GM19328 (cell line): Measurements from ENCODE around the gene AXIN1.
"Not testable (repeated sequence)": the region's sequence is repeated elsewhere in the genome, so short reads cannot be mapped to it uniquely, and the experiment has no call there.

Source experiments
- ATAC-seq: cut with Tn5 transposase; IDR thresholded peaks from one replicate; pipeline ENCODE4 v1.9.1; 2021; ENCODE audit warnings: mild to moderate bottlenecking, moderate library complexity; ENCODE audit not compliant: unreplicated experiment

The AXIN1 gene

DNA sequence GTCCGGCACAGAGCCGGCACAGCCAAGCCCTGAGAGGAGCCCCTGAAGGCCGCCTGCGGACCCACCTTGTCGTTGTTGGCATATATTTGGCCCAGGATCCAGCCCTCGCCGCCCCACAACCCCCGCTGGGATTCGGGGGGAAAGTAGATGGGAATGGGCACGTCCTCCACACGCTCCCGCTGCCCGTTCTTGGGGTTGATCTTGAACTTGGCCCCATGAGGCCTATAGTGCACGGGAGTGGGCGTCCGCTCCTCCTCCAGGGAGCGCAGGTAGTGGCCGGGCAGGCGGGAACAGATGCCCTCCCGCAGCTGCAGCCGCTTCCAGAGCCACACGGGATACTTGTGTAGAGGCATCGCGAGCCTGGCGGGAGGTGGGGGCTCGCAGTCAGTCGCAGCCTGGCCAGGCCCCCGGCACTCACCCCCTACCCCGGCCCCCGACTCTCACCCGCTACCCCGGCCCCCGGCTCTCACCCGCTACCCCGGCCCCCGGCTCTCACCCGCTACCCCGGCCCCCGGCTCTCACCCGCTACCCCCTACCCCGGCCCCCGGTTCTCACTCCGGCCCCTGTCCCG lies 17.4 kb upstream of the AXIN1 start:
- ATAC-seq: no peak

- no peak for ATAC-seq
These were observed 16.8 kb upstream of the AXIN1 start for GRCh38 chr16:369275-369865.

DNA sequence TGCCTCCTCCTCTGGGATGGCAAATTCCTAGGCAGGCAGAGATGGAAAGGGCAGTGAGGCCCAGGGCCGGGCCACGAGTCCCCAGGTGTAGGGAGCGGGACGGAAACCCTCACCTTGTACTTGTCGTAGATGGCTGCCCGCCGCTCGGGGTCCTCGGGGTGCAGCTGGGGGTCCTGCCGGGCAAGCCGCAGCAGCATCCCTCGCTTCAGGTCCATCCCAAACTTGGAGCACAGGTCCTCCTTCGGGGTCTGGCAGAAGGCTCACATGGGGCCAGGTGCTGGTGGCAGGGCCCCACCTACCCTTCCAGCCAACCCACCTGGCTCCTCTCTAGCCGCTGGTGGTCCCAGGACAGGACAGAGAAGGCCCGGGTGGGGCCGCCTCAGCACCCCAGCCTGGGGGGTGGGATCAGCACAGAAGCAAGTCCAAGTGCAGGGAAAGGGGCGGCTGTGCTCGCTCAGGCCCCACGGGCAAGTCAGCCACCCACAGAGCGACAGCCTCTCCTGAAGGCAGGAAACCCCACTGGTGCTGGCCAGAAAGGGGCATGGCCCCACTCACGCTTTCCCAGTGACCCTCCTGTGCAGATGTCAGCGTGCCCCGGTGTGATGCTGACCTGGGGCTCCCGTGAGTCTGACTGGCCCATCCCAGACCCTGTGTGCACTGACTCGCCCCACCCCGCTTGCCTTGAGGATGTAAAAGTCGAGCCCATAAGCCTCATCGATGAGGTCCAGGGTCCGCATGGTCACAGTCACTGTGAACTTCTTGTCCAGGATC lies 16.1 kb upstream of the AXIN1 start:
- ATAC-seq: no peak

DNA sequence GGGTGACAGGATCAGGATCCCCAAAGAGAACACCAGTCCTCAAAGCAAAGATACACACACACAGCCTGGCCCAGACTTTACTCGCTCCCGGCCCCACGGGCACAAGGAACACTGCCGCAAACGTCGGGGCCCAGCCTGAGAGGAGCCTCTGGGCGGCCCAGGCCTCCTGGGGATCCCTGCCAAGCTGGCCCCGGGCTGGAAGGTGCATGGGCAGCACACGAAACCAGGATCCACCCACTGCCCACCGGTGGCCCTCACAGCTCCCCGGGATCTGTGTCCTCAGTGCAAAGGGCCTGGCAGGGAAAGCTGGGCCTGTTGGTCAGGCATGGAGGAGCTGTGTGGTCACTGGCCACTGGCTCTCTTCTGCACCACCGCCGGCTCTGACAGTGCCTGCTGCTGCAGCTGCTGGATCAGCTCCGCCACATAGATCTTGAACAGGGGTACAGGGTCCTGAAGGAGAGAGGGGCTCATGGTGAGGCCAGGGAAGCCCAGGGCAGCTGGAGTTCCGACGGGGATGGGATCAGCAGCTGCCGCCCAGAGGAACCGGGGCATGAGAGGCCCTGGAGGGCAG lies 14.9 kb upstream of the AXIN1 start:
- ATAC-seq: no peak

- ATAC-seq: no peak
These were observed 14.0 kb upstream of the AXIN1 start for GRCh38 chr16:366476-366875.

DNA sequence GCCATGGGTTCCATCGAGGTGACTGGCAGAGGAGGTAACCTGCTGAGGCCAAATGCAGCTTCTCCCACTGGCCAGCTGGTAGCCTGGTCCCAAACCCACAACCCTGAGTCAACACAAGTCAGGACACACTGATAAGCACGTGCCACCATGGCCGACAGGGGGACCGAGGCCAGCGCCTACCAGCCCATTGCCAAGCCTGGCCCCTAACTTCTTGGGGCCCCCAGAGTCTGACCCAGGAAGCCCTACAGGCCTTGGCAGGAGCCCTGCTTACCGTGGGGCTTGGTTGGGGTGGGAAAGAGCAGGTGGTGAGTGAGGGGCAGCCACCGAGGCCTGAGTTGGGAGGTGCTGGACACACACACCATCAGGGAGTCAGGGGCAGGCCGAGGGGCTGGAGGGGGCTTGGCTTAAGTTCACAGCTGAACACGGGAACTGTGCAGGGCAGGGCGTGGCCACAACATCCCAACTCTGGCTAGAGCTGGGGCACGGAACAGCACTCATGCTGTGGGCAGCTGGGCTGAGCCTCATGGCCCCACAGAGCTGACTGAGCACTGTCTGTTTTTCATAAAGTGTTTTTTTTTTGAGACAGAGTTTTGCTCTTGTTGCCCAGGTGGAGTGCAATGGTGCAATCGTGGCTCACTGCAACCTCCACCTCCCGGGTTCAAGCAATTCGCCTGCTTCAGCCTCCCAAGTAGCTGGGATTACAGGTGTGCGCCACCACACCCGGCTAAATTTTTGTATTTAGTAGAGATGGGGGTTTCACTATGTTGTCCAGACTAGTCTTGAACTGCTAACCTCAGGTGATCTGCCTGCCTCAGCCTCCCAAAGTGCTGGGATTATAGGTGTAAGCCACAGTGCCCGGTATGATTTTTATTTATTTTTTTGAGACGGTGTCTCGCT lies 12.3 kb upstream of the AXIN1 start:
- no peak for ATAC-seq

GRCh38 chr16:363766-364490 lies 11.4 kb upstream of the AXIN1 start:
- no peak for ATAC-seq

- ATAC-seq: no peak
These were observed 10.7 kb upstream of the AXIN1 start for GRCh38 chr16:363110-363765.

- not testable (repeated sequence) for ATAC-seq
These were observed 10.1 kb upstream of the AXIN1 start for GRCh38 chr16:362702-362999.

DNA sequence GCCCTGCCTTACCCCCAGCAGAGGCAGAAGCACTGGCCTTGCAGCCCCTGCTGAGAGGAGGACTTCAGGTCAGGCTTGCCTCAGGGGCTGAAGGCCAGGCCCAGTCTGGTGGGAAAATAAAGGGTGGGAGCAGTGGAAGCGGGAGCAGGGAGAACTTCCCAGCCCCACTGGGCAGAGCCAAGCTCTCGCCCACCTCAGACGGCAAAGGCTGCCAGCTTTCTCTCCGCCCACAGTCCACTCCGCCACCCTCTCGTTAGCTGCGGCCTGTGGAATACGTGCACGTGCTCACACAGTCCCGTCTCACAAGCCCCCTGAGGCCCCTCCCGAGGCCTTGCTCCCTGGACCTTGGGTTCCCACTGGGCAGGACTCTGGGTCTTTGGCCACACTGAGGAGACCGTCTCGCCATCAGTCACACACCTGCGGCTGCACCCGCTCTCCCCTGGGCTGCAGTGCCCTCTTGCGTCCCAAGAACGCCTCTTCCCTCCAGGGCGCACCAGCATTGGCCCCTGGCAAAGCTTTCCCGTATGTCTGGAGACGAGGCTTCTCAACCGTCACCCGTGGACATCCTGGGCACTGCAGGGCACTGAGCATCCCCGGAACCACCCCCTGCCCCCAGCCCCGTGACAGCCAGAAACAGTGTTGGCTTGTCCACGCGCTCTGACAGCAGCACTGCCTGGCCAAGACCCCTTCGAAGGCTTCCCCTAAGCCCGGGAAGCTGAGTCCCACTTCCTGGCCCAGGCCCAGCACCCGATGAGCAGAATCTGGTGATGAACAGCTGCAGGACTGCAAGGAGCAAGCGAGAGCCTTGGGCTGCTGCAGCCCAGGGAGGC lies 9.6 kb upstream of the AXIN1 start:
- no peak for ATAC-seq

GRCh38 chr16:361341-361871 lies 8.9 kb upstream of the AXIN1 start:
- no peak for ATAC-seq

- ATAC-seq: no peak
These were observed 8.3 kb upstream of the AXIN1 start for GRCh38 chr16:360698-361336.

DNA sequence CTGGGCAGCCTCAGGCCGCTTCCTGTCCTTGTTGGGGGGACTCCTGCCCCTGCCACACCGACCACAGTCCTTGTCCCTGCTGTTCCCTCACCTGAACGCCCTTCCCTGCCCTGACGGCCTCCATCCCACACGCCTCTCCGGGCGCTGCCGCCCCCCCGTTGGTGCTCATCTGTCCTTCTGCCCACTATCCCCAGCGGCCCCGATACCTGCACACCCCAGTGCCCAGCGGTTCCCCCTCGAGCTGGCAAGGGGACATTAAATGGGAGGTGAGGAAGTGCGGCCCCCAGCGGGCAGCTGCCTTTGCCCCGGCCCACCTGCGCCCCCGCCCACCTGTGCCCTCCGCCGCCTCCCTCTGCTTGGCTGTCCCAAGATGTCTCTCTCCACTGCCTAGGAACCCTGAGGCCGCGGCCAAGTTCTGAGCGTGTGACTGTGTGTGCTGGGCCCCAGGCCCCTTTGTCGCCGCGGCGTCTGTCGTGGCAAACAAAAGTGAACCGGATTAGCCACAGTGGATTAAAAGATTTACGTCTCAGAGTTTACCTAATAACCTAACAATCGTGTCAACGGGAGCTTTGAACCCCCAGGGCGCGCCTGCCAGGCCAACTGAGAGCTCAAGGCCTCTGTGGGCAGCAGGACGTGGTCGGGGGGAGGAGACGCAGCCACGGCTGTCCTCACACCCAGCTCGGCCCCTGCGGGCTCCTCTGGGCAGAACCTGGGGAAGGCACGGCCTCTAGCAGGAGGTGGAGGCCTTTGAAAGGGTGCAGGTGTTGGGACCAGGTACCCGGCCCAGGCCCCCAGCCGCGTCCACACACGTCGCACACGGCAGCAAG lies 7.6 kb upstream of the AXIN1 start:
- no peak for ATAC-seq

GRCh38 chr16:359067-359763 lies 6.7 kb upstream of the AXIN1 start:
- no peak for ATAC-seq

- no peak for ATAC-seq
These were observed 4.2 kb upstream of the AXIN1 start for GRCh38 chr16:356741-357140.

DNA sequence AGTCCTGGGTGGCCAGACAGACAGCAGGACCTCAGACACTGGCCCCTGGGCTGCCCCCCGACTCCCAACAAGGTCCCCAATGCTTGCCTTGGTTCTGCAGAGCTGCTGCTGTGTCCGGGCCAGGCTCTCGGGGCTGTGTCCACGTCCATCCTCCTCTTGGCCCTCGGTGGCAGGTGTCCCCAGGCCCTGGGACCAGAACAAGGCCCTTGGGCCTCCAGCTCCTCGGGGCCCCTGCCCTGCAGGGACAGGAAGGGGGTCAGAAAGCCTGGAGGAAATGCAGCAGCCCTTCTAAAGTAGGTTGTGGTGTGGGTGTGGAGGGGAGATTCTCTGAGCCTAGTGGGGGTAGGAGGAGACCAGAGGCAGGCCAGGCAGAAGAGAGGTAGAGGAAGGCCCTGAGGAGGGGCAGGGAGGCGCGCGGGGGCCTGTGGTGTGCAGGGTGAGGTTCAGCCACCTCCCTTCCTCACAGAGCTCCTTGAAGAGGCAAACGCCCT lies 2.5 kb upstream of the AXIN1 start:
- ATAC-seq: no peak
